ENCODE data around the gene MYOM3. TPM values are rescaled to one million over a fixed set of nuclear protein-coding genes. Genes with fewer than 3 reads are reported as not detected.

Gene MYOM3
- total and polyA plus RNA-seq, 8 donors = 0.06 to 0.52 (median 0.27) TPM; not detected in 1

DNA sequence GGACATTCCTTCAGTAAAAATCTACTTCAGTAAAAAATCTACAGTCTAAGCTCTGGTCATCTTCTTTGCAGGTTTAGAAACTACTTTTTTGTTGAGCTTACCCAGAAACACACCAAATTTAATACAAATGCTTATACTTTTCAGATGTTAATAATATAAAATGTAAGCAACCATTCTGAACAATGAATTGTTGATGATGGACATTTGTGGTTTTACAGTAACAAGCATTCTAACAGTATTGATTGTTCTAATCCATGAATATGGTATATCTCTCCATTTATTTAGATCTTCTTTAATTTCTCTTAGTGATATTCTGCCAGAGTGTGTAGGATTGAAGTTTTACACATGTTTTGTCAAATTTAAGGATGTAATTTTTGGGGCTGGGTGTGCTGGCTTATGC, 104.9 kb downstream of the MYOM3 start:
- DNase-seq (no peak), ATAC-seq (no peak)
- H3K27ac ChIP-seq = no peak overlapping the region
- TF ChIP-seq, protein P1, sequence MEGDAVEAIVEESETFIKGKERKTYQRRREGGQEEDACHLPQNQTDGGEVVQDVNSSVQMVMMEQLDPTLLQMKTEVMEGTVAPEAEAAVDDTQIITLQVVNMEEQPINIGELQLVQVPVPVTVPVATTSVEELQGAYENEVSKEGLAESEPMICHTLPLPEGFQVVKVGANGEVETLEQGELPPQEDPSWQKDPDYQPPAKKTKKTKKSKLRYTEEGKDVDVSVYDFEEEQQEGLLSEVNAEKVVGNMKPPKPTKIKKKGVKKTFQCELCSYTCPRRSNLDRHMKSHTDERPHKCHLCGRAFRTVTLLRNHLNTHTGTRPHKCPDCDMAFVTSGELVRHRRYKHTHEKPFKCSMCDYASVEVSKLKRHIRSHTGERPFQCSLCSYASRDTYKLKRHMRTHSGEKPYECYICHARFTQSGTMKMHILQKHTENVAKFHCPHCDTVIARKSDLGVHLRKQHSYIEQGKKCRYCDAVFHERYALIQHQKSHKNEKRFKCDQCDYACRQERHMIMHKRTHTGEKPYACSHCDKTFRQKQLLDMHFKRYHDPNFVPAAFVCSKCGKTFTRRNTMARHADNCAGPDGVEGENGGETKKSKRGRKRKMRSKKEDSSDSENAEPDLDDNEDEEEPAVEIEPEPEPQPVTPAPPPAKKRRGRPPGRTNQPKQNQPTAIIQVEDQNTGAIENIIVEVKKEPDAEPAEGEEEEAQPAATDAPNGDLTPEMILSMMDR (IDR thresholded peaks at IDR 0.05) = no peak
- no peaks in the 10 kb centered on the region for H3K9me3 ChIP-seq
- no peaks in the 10 kb centered on the region for H3K27me3 ChIP-seq
- intact Hi-C loops (cut with DNase I) = no loop called here
- H3K36me3 ChIP-seq = no peaks in the 10 kb centered on the region
- H3K4me3 ChIP-seq = no peak overlapping the region
- no peaks in the 10 kb centered on the region for H3K4me1 ChIP-seq

Other genes starting within 250 kb of the MYOM3 start
- gene FUCA1, start 243.8 kb downstream of the MYOM3 start, total RNA-seq = 10 to 100 TPM; 45.3 to 61.3 TPM
- gene FUCA1, start 243.8 kb downstream of the MYOM3 start, polyA plus RNA-seq (ENCODE audit: insufficient read length in 6 of 6) = 10 to 100 TPM; 20.4 to 26.7 (median 24.0) TPM
- gene CNR2, start 198.8 kb downstream of the MYOM3 start, total RNA-seq = under 1 TPM; 0.05 to 0.06 TPM
- under 1 TPM; 0.11 to 0.27 (median 0.15) TPM for gene CNR2, start 198.8 kb downstream of the MYOM3 start, polyA plus RNA-seq (ENCODE audit: insufficient read length in 6 of 6)
- 100 to 1,000 TPM in 1 of 2 donors, 10 to 100 TPM in 1; 79.0 to 105 TPM for gene PNRC2, start 152.3 kb downstream of the MYOM3 start, total RNA-seq
- 100 to 1,000 TPM; 217 to 266 (median 245) TPM for gene PNRC2, start 152.3 kb downstream of the MYOM3 start, polyA plus RNA-seq (ENCODE audit: insufficient read length in 6 of 6)
- gene SRSF10, start 131.8 kb downstream of the MYOM3 start, total RNA-seq = 100 to 1,000 TPM in 1 of 2 donors, 10 to 100 TPM in 1; 84.9 to 102 TPM
- gene SRSF10, start 131.8 kb downstream of the MYOM3 start, polyA plus RNA-seq (ENCODE audit: insufficient read length in 6 of 6) = 100 to 1,000 TPM; 239 to 296 (median 262) TPM
- under 1 TPM; 0.26 to 0.37 TPM for gene IL22RA1, start 31.0 kb upstream of the MYOM3 start, total RNA-seq
- gene IL22RA1, start 31.0 kb upstream of the MYOM3 start, polyA plus RNA-seq (ENCODE audit: insufficient read length in 6 of 6) = under 1 TPM; 0.32 to 0.73 (median 0.51) TPM
- gene IFNLR1, start 75.2 kb upstream of the MYOM3 start, total RNA-seq = 1 to 10 TPM; 4.1 to 5.9 TPM
- gene IFNLR1, start 75.2 kb upstream of the MYOM3 start, polyA plus RNA-seq (ENCODE audit: insufficient read length in 6 of 6) = 1 to 10 TPM; 2.5 to 5.1 (median 3.8) TPM
- 1 to 10 TPM in 1 of 2 donors, not detected in 1; 1.6 TPM for gene GRHL3, start 207.2 kb upstream of the MYOM3 start, total RNA-seq
- gene GRHL3, start 207.2 kb upstream of the MYOM3 start, polyA plus RNA-seq (ENCODE audit: insufficient read length in 6 of 6) = under 1 TPM; 0.20 to 0.38 (median 0.30) TPM